Right cardiac atrium (tissue), 5 donors: ENCODE measurements around the gene IFT81. TPM values are rescaled to one million over a fixed set of nuclear protein-coding genes. Genes with fewer than 3 reads are reported as not detected.
A peak's percentile ranks its signal among the peaks of the same experiment; 100 is the strongest.
"Not testable (repeated sequence)": the region's sequence is repeated elsewhere in the genome, so short reads cannot be mapped to it uniquely, and the experiment has no call there.

Source experiments
- ATAC-seq, 2 donors: fragments of 200-7000 bp; cut with Tn5 transposase; one replicate each; pipeline versions ENCODE4 v1.8.0 to v1.9.1; 2020; ENCODE audit warnings: moderate library complexity in 2 of 2, mild to moderate bottlenecking in 1 of 2
- DNase-seq, 3 donors: peaks; one replicate each; pipeline ENCODE4 v3.0.0-alpha.2; 2020
- H3K27ac ChIP-seq: one replicate; pipeline ENCODE4 v1.5.1; 2013; ENCODE audit warnings: mild to moderate bottlenecking, low read length, control low read depth, moderate library complexity
- H3K27me3 ChIP-seq: one replicate; pipeline ENCODE4 v1.6.1; 2013; ENCODE audit not compliant: control insufficient read depth, insufficient read depth
- H3K4me1 ChIP-seq: one replicate; pipeline ENCODE4 v1.6.1; 2013; ENCODE audit warnings: low read length; ENCODE audit not compliant: control insufficient read depth, insufficient read depth
- H3K4me3 ChIP-seq: one replicate; pipeline ENCODE4 v1.5.1; 2013; ENCODE audit warnings: low read length, control low read depth
- H3K9me3 ChIP-seq: one replicate; pipeline ENCODE4 v1.6.1; 2013; ENCODE audit warnings: low read length; ENCODE audit not compliant: control insufficient read depth
- WGBS: extraction: QIAGEN DNeasy Blood & Tissue Kit; methylation state at CpG from one replicate; pipeline ENCODE4 v1.1.7; 2013; 5-methylcytosine and 5-hydroxymethylcytosine counted together
- intact Hi-C, 4 donors: fragments of 100-400 bp; cut with DNase I; formaldehyde crosslinking; loops; one replicate each; pipeline versions ENCODE4 v1.11.0 to v1.14.0; 2022 to 2023
- polyA plus RNA-seq: library from polyadenylated mRNA; stranded (reverse); fragments of 200-250 nt; gene quantifications from one replicate; pipeline ENCODE4 v1.2.3, GENCODE V29; 2013
- total RNA-seq, 4 donors: library from RNA; stranded (reverse); fragmentation: NEBNext Ultra II Directional; extraction: Animal tissue kit (Norgen Biotek cat#: 25700); gene quantifications; one replicate each; pipeline ENCODE4 v1.2.1, GENCODE V29; 2021
- donor health status: healthy with polysubstance abuse.
- donor health status: DM: no; HTN: yes; CAD: no.
- donor health status: DM: no; HTN: no; CAD: no.
- donor health status: DM: no; HTN: yes; CAD: no; lungs with severe emphysema.
- donor health status: DM: yes; HTN: yes; CAD: no.

IFT81 gene
- total and polyA plus RNA-seq, 5 donors, result 7.6 to 14.9 (median 11.2) TPM

GRCh38 chr12:110109037-110109836, 14.9 kb upstream of the IFT81 start:
- 14% methylated on average over 13 of the region's 13 CpGs for WGBS
- H3K27ac ChIP-seq, result peak overlapping the region; percentile 89
- no peak overlapping the region for H3K4me3 ChIP-seq

GRCh38 chr12:110109837-110110535, 14.2 kb upstream of the IFT81 start:
- 76% methylated on average over 2 of the region's 2 CpGs for WGBS
- intact Hi-C loops, result loop anchor here in 3 of 4 donors (10.0 kb wide), 4 partner anchors 115 to 325 kb away; partner anchors contain the start of gene ANAPC7 (in 1 of the 3)
- peaks cover 2% of the 10 kb centered on the region for H3K4me1 ChIP-seq

More at GRCh38 chr12:110109037-110109836, 14.9 kb upstream of the IFT81 start:
- H3K27me3 ChIP-seq, result no peaks in the 10 kb centered on the region
- no peaks in the 10 kb centered on the region for H3K9me3 ChIP-seq
- ATAC-seq, result peak; percentile 88 to 92
- peak; percentile 84 for DNase-seq
- H3K4me1 ChIP-seq, result peaks cover 2% of the 10 kb centered on the region
- intact Hi-C loops, result loop anchor here in 3 of 4 donors (10.0 kb wide), 4 partner anchors 116 to 326 kb away; partner anchors contain the start of gene ANAPC7 (in 1 of the 3)

GRCh38 chr12:110111476-110112334, 12.5 kb upstream of the IFT81 start:
- intact Hi-C loops, result no loop called here
- WGBS, result 66% methylated on average over 4 of the region's 4 CpGs
- peaks cover 2% of the 10 kb centered on the region for H3K4me1 ChIP-seq
- ATAC-seq, result no peak
- no peaks in the 10 kb centered on the region for H3K27me3 ChIP-seq
- H3K9me3 ChIP-seq, result no peaks in the 10 kb centered on the region
- H3K4me3 ChIP-seq, result no peak overlapping the region
- H3K27ac ChIP-seq, result peak overlapping the region; percentile 34
- no peak for DNase-seq

More at GRCh38 chr12:110109837-110110535, 14.2 kb upstream of the IFT81 start:
- DNase-seq (no peak), ATAC-seq (no peak)
- no peaks in the 10 kb centered on the region for H3K9me3 ChIP-seq
- no peak overlapping the region for H3K4me3 ChIP-seq
- H3K27me3 ChIP-seq, result no peaks in the 10 kb centered on the region
- H3K27ac ChIP-seq, result peak overlapping the region; percentile 89

- no peak overlapping the region for H3K4me3 ChIP-seq
- 93% methylated on average over 6 of the region's 6 CpGs for WGBS
- ATAC-seq (no peak), DNase-seq (no peak)
- intact Hi-C loops, result no loop called here
- no peaks in the 10 kb centered on the region for H3K9me3 ChIP-seq
- no peaks in the 10 kb centered on the region for H3K27me3 ChIP-seq
- peaks cover 2% of the 10 kb centered on the region for H3K4me1 ChIP-seq
- no peak overlapping the region for H3K27ac ChIP-seq
These were observed 11.9 kb upstream of the IFT81 start for GRCh38 chr12:110112335-110112660.

- no peak for DNase-seq
- Histone ChIP-seq H3K9me3 (no peaks in the 10 kb centered on the region), H3K27ac (peak overlapping the region; percentile 61), H3K27me3 (no peaks in the 10 kb centered on the region), H3K4me1 (no peaks in the 10 kb centered on the region), H3K4me3 (no peak overlapping the region)
- intact Hi-C loops, result no loop called here
- 69% methylated on average over 4 of the region's 4 CpGs for WGBS
- no peak for ATAC-seq
These were observed 9.6 kb upstream of the IFT81 start for GRCh38 chr12:110114528-110114937.

- WGBS, result 95% methylated on average over 4 of the region's 4 CpGs
- intact Hi-C loops, result no loop called here
These were observed 8.5 kb upstream of the IFT81 start for GRCh38 chr12:110115675-110116074.

GRCh38 chr12:110116623-110117022, 7.5 kb upstream of the IFT81 start:
- Histone ChIP-seq H3K4me3 (no peak overlapping the region), H3K4me1 (no peaks in the 10 kb centered on the region), H3K27me3 (no peaks in the 10 kb centered on the region), H3K9me3 (no peaks in the 10 kb centered on the region), H3K27ac (no peak overlapping the region)
- ATAC-seq, result no peak
- WGBS, result 95% methylated on average over 7 of the region's 7 CpGs
- intact Hi-C loops, result no loop called here
- DNase-seq, result no peak

More at GRCh38 chr12:110115675-110116074, 8.5 kb upstream of the IFT81 start:
- no peak for ATAC-seq
- Histone ChIP-seq H3K4me3 (no peak overlapping the region), H3K4me1 (no peaks in the 10 kb centered on the region), H3K27me3 (no peaks in the 10 kb centered on the region), H3K27ac (no peak overlapping the region), H3K9me3 (no peaks in the 10 kb centered on the region)
- DNase-seq, result no peak

- H3K27me3 ChIP-seq, H3K27ac ChIP-seq, ATAC-seq, intact Hi-C loops, H3K4me1 ChIP-seq, H3K9me3 ChIP-seq, DNase-seq, H3K4me3 ChIP-seq: not testable (repeated sequence)
- WGBS, result 75% methylated on average over 8 of the region's 8 CpGs
These were observed 6.9 kb upstream of the IFT81 start for GRCh38 chr12:110117210-110117609.

GRCh38 chr12:110117956-110118685, 6.0 kb upstream of the IFT81 start:
- 14% methylated on average over 7 of the region's 7 CpGs for WGBS
- no peak overlapping the region for H3K27ac ChIP-seq
- no peak overlapping the region for H3K4me3 ChIP-seq
- H3K27me3 ChIP-seq, result no peaks in the 10 kb centered on the region
- ATAC-seq (no peak), DNase-seq (no peak)
- no peaks in the 10 kb centered on the region for H3K9me3 ChIP-seq
- H3K4me1 ChIP-seq, result no peaks in the 10 kb centered on the region
- intact Hi-C loops, result no loop called here

GRCh38 chr12:110122929-110123328, 1.2 kb upstream of the IFT81 start:
- no peaks in the 10 kb centered on the region for H3K9me3 ChIP-seq
- peaks cover 2% of the 10 kb centered on the region for H3K4me1 ChIP-seq
- ATAC-seq (no peak), DNase-seq (no peak)
- H3K27ac ChIP-seq, result no peak overlapping the region
- no peaks in the 10 kb centered on the region for H3K27me3 ChIP-seq
- WGBS, result 71% methylated on average over 4 of the region's 4 CpGs
- intact Hi-C loops, result loop anchor here in 1 of 4 donors (10.0 kb wide), 1 partner anchor 62 kb away; no protein-coding TSS in a partner anchor
- H3K4me3 ChIP-seq, result no peak overlapping the region
